HCT116 (cell line): Measurements from ENCODE around the gene HPGDS. TPM values are rescaled to one million over a fixed set of nuclear protein-coding genes. Genes with fewer than 3 reads are reported as not detected.
A peak's percentile ranks its signal among the peaks of the same experiment; 100 is the strongest.

Experiments
- ATAC-seq: fragments of 200-7000 bp; cut with Tn5 transposase; 2 replicates; pipeline ENCODE4 v1.9.1; 2020; ENCODE audit warnings: mild to moderate bottlenecking, moderate library complexity
- BruUV-seq: library from RNA; stranded (reverse); fragments of 400-500 nt; replicated peaks from 2 replicates; lab custom pipeline; 2021; lab: Mats Ljungman, UMichigan
- CTCF ChIA-PET: fragments of 300-600 bp; sonication (Branson Sonifier 250); formaldehyde crosslinking; loops from one replicate; lab custom pipeline; 2021; ENCODE audit warnings: antibody characterized with exemption; lab: Charles Lee
- POLR2A ChIA-PET: fragments of 300-600, 350-600 bp; sonication (Branson Sonifier 250); formaldehyde crosslinking; loops from one replicate; lab custom pipeline; 2021; ENCODE audit warnings: antibody characterized with exemption; lab: Charles Lee
- RAD21 ChIA-PET, 2 experiments: fragments of 300-600 bp; sonication (Branson Sonifier 250); formaldehyde crosslinking; loops; one replicate each; lab custom pipeline; 2023; ENCODE audit warnings: low total read pairs in 2 of 2; ENCODE audit not compliant: uncharacterized antibody in 2 of 2, unreplicated experiment in 2 of 2, low non-redundant PET in 1 of 2; lab: Charles Lee
- DNase-seq: peaks from one replicate; pipeline ENCODE4 v3.0.0-alpha.2; 2010; ENCODE audit warnings: low read depth, low spot score
- H2AFZ ChIP-seq: fragments of 200-600 bp; shearing (Covaris generic), sonication (generic); 2 replicates; pipeline ENCODE4 v1.6.1; 2017; ENCODE audit warnings: low read depth, mixed run types, mixed read lengths, antibody characterized with exemption, low read length; ENCODE audit not compliant: poor library complexity, severe bottlenecking
- H3K27ac ChIP-seq: 2 replicates; pipeline ENCODE4 v1.5.1; 2012; ENCODE audit warnings: low read depth, low read length
- H3K27me3 ChIP-seq: fragments of 200-600 bp; sonication (generic); 2 replicates; pipeline ENCODE4 v1.6.1; 2016; ENCODE audit warnings: mixed run types, low read length, mixed read lengths; ENCODE audit not compliant: insufficient read depth
- H3K36me3 ChIP-seq, 2 experiments: fragments of 200-500 bp in 1 of 2; fragments of 200-600 bp in 1 of 2; sonication (Bioruptor generic) in 1 of 2; sonication (generic) in 1 of 2; 2 replicates each; pipeline versions ENCODE4 v1.5.1 to v1.6.1; 2014 to 2016; ENCODE audit warnings: low read length in 2 of 2, inconsistent platforms in 1 of 2, mixed read lengths in 1 of 2, mixed run types in 1 of 2; ENCODE audit not compliant: insufficient read depth in 2 of 2, control insufficient read depth in 1 of 2
- H3K4me1 ChIP-seq, 2 experiments: fragments of 200-600 bp in 1 of 2; sonication (generic) in 1 of 2; 2 replicates each; pipeline versions ENCODE4 v1.5.1 to v1.6.1; 2012 to 2017; ENCODE audit warnings: low read length in 2 of 2, inconsistent platforms in 1 of 2, mild to moderate bottlenecking in 1 of 2, mixed read lengths in 1 of 2, mixed run types in 1 of 2, moderate library complexity in 1 of 2; ENCODE audit not compliant: insufficient read depth in 2 of 2, control insufficient read depth in 1 of 2
- H3K4me2 ChIP-seq: fragments of 200-600 bp; sonication (generic); 2 replicates; pipeline ENCODE4 v1.6.1; 2017; ENCODE audit warnings: mixed run types, low read length, mixed read lengths
- H3K4me3 ChIP-seq, 2 experiments: fragments of 200-600 bp in 1 of 2; sonication (generic) in 1 of 2; replicated peaks in 1 of 2; 2 replicates each; pipeline ENCODE4 v1.5.1; 2011 to 2016; ENCODE audit warnings: low read length in 2 of 2, control low read depth in 1 of 2, low read depth in 1 of 2, mild to moderate bottlenecking in 1 of 2, mixed read lengths in 1 of 2, mixed run types in 1 of 2
- H3K79me2 ChIP-seq: fragments of 200-600 bp; sonication (generic); 2 replicates; pipeline ENCODE4 v1.6.1; 2017; ENCODE audit warnings: mild to moderate bottlenecking, mixed run types, low read length, moderate library complexity, mixed read lengths; ENCODE audit not compliant: insufficient read depth
- H3K9ac ChIP-seq: fragments of 200-600 bp; sonication (generic); 2 replicates; pipeline ENCODE4 v1.6.1; 2016; ENCODE audit warnings: low read length, mixed read lengths
- H3K9me2 ChIP-seq: fragments of 200-600 bp; sonication (generic), shearing (Covaris generic); 2 replicates; pipeline ENCODE4 v1.6.1; 2017; ENCODE audit warnings: mixed run types, mild to moderate bottlenecking, moderate library complexity; ENCODE audit not compliant: insufficient read depth
- H3K9me3 ChIP-seq, 2 experiments: fragments of 200-500 bp in 1 of 2; fragments of 200-600 bp in 1 of 2; sonication (Bioruptor generic) in 1 of 2; sonication (generic) in 1 of 2; 2 replicates each; pipeline ENCODE4 v1.6.1; 2014 to 2017; ENCODE audit warnings: low read length in 2 of 2, mixed read lengths in 2 of 2, inconsistent platforms in 1 of 2, low read depth in 1 of 2, mild to moderate bottlenecking in 1 of 2, mixed run types in 1 of 2, moderate library complexity in 1 of 2; ENCODE audit not compliant: control insufficient read depth in 1 of 2, insufficient read depth in 1 of 2
- H4K20me1 ChIP-seq: fragments of 200-600 bp; sonication (generic), shearing (Covaris generic); 2 replicates; pipeline ENCODE4 v1.6.1; 2017; ENCODE audit warnings: mixed run types, mild to moderate bottlenecking, moderate library complexity; ENCODE audit not compliant: insufficient read depth
- CBX3 ChIP-seq: IDR thresholded peaks from 2 replicates; pipeline ENCODE4 v1.6.1; 2012; ENCODE audit warnings: low read depth
- EGR1 ChIP-seq: IDR thresholded peaks from 2 replicates; pipeline ENCODE4 v1.6.1; 2012; ENCODE audit warnings: low read depth
- ELF1 ChIP-seq: IDR thresholded peaks from 2 replicates; pipeline ENCODE4 v1.6.1; 2012; ENCODE audit warnings: low read depth, borderline replicate concordance
- FOSL1 ChIP-seq: IDR thresholded peaks from 2 replicates; pipeline ENCODE4 v1.6.1; 2012; ENCODE audit warnings: low read depth
- MAX ChIP-seq: IDR thresholded peaks from 2 replicates; pipeline ENCODE4 v1.6.1; 2012
- POLR2A ChIP-seq: IDR thresholded peaks from 2 replicates; pipeline ENCODE4 v1.7.0; 2011; ENCODE audit warnings: borderline replicate concordance; ENCODE audit not compliant: insufficient read depth, insufficient read length; ENCODE audit errors: extremely low read depth
- POLR2AphosphoS5 ChIP-seq: IDR thresholded peaks from 2 replicates; pipeline ENCODE4 v1.6.1; 2011; ENCODE audit warnings: mild to moderate bottlenecking, low read depth, low read length, moderate library complexity
- REST ChIP-seq: IDR thresholded peaks from 2 replicates; pipeline ENCODE4 v1.6.1; 2012; ENCODE audit warnings: low read depth
- SIN3A ChIP-seq: IDR thresholded peaks from 2 replicates; pipeline ENCODE4 v1.6.1; 2012; ENCODE audit warnings: low read depth
- SRF ChIP-seq: IDR thresholded peaks from 2 replicates; pipeline ENCODE4 v1.6.1; 2012; ENCODE audit warnings: low read depth
- ZBTB33 ChIP-seq: IDR thresholded peaks from 2 replicates; pipeline ENCODE4 v1.6.1; 2011; ENCODE audit warnings: mild to moderate bottlenecking, low read length, moderate library complexity; ENCODE audit not compliant: insufficient replicate concordance; ENCODE audit errors: extremely low read depth
- ZFX ChIP-seq: fragments of 450-650 bp; IDR thresholded peaks from 2 replicates; pipeline ENCODE4 v1.6.1; 2017
- ZNF274 ChIP-seq: fragments of 200-500 bp; sonication (Bioruptor generic); IDR thresholded peaks from 2 replicates; pipeline ENCODE4 v1.6.1; 2014; ENCODE audit warnings: mild to moderate bottlenecking, low read depth, low read length, inconsistent platforms
- intact Hi-C: fragments of 100-400 bp; cut with micrococcal nuclease; formaldehyde crosslinking; loops from 2 replicates; pipeline ENCODE4 v1.10.0; 2022
- total RNA-seq: library from RNA; stranded (reverse); gene quantifications from one replicate; pipeline ENCODE4 v1.2.1, GENCODE V29; 2021; ENCODE audit not compliant: unreplicated experiment
- TF ChIP-seq, protein P1 (sequence below), 3 experiments: fragments of 200-600 bp in 1 of 3; sonication (generic) in 1 of 3; IDR thresholded peaks in 2 of 3; conservative IDR thresholded peaks in 1 of 3; 2 replicates each; pipeline ENCODE4 v1.5.1; 2012 to 2017; ENCODE audit warnings: low read depth in 2 of 3, low read length in 2 of 3, antibody characterized with exemption in 1 of 3, borderline replicate concordance in 1 of 3, control low read depth in 1 of 3, mild to moderate bottlenecking in 1 of 3, mixed read lengths in 1 of 3, mixed run types in 1 of 3, moderate library complexity in 1 of 3; ENCODE audit not compliant: insufficient read depth in 1 of 3

Gene HPGDS
- total RNA-seq, 1 experiment from 2014 or later, result not detected

DNA sequence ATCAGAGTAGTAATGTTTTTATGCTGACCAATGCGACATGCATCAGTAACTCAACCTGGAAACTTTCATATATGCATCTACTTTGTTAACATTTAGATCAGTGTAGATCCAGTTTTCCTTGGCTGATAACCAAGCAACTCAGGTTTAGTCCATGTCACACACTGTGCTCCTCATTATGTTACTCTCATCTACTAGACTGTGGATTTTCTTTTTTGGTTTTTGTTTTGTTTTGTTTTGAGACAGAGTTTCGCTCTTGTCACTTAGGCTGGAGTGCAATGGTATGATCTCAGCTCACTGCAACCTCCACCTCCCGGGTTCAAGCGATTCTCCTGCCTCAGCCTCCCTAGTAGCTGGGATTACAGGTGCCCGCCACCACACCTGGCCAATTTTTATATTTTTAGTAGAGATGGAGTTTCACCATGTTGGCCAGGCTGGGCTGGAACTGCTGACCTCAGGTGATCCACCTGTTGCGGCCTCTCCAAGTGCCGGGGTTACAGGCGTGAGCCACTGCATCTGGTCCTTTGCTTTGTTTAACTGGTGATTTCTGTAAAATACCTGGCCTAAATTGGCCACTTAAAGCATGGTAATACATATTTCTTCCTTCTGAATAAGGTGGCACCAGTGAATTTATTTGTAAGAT, 86.4 kb downstream of the HPGDS start (continued):
- TF ChIP-seq, protein P1, sequence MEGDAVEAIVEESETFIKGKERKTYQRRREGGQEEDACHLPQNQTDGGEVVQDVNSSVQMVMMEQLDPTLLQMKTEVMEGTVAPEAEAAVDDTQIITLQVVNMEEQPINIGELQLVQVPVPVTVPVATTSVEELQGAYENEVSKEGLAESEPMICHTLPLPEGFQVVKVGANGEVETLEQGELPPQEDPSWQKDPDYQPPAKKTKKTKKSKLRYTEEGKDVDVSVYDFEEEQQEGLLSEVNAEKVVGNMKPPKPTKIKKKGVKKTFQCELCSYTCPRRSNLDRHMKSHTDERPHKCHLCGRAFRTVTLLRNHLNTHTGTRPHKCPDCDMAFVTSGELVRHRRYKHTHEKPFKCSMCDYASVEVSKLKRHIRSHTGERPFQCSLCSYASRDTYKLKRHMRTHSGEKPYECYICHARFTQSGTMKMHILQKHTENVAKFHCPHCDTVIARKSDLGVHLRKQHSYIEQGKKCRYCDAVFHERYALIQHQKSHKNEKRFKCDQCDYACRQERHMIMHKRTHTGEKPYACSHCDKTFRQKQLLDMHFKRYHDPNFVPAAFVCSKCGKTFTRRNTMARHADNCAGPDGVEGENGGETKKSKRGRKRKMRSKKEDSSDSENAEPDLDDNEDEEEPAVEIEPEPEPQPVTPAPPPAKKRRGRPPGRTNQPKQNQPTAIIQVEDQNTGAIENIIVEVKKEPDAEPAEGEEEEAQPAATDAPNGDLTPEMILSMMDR (IDR thresholded peaks at IDR 0.05 in 2 of 3, conservative IDR thresholded peaks at IDR 0.05 in 1 of 3; ENCODE audit: borderline replicate concordance in 1 of 3, insufficient read depth in 1 of 3, low read depth in 2 of 3, low read length in 2 of 3), result no peak
- TF ChIP-seq, all 23 proteins: peak for 0

GRCh38 chr4:94253036-94253435, 89.6 kb downstream of the HPGDS start:
- no peak overlapping the region for H3K4me2 ChIP-seq
- BruUV-seq, result no TSS peak
- peaks cover 23 to 24% of the 10 kb centered on the region in 2 experiments for H3K36me3 ChIP-seq
- ATAC-seq (no peak), DNase-seq (peak; percentile 6)
- no peak overlapping the region for H3K9ac ChIP-seq
- no peak overlapping the region for H3K27ac ChIP-seq
- H3K27me3 ChIP-seq, result no peaks in the 10 kb centered on the region
- no peaks in the 10 kb centered on the region for H3K4me1 ChIP-seq
- H3K9me3 ChIP-seq, result no peaks in the 10 kb centered on the region
- H2AFZ ChIP-seq, result no peak overlapping the region
- H4K20me1 ChIP-seq, result no peaks in the 10 kb centered on the region
- peaks cover 4% of the 10 kb centered on the region; the same call in 1 of the 2 replicates for H3K79me2 ChIP-seq
- ChIA-PET RAD21 (no interaction called here), CTCF (no interaction called here), POLR2A (no interaction called here)
- no peaks in the 10 kb centered on the region for H3K9me2 ChIP-seq
- H3K4me3 ChIP-seq, result no peak overlapping the region
- intact Hi-C loops, result no loop called here
- no peak for TF ChIP-seq FOSL1
- no peak for TF ChIP-seq REST
- no peak for TF ChIP-seq ZFX
- TF ChIP-seq MAX, result no peak
- TF ChIP-seq SRF, result no peak
- TF ChIP-seq ZNF274, result no peak
- TF ChIP-seq, protein P1 (IDR thresholded peaks at IDR 0.05 in 2 of 3, conservative IDR thresholded peaks at IDR 0.05 in 1 of 3; ENCODE audit: borderline replicate concordance in 1 of 3, insufficient read depth in 1 of 3, low read depth in 2 of 3, low read length in 2 of 3), result no peak
- no peak for TF ChIP-seq ELF1
- no peak for TF ChIP-seq CBX3
- no peak for TF ChIP-seq ZBTB33
- no peak for TF ChIP-seq SIN3A
- TF ChIP-seq EGR1, result no peak
- no peak for TF ChIP-seq POLR2A
- TF ChIP-seq POLR2AphosphoS5, result no peak
